Measurements from ENCODE around the gene MTA2.

Gene MTA2

DNA sequence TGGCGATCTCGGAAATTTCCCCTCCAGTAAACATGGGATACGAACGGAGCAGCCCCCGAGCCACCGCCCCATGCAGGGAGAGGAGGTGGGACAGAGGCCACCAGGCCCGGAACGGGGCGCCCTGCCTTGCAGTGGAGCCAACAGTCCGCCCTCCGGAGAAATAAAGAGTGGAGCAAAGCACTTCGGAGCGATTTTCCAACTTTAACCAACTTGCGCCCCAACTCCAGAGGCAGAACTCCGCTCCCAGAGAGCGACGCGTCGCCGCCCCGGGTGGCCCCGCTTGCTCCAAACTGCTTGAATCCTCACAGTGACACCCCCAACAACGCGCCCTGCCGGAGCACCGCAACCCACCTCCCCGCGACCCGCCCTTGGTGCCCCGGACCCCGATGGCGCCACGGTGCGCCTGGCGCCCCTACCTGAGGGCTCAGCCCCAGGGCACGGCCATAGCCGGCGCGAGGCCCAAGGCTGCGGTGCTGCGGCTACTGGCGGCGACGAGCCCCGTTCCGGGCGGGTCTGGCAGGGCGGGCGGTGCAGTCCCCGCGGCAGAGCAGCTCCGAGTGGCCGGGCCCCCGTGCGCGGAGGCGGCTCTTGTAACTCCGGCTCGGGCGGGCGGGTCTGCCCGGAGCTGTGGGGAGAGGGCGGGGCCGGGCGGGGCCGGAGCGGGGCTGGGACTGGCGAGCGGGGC, 55.3 kb downstream of the MTA2 start, which contains the start of gene AHNAK:
AHNAK (minus strand) TSS at position 563 of the 685 bp plus-strand sequence. CDS start 10,708 bp downstream, outside the sequence.
- peak within 1 kb of the TSS; percentile 95 for H3K27ac ChIP-seq

DNA sequence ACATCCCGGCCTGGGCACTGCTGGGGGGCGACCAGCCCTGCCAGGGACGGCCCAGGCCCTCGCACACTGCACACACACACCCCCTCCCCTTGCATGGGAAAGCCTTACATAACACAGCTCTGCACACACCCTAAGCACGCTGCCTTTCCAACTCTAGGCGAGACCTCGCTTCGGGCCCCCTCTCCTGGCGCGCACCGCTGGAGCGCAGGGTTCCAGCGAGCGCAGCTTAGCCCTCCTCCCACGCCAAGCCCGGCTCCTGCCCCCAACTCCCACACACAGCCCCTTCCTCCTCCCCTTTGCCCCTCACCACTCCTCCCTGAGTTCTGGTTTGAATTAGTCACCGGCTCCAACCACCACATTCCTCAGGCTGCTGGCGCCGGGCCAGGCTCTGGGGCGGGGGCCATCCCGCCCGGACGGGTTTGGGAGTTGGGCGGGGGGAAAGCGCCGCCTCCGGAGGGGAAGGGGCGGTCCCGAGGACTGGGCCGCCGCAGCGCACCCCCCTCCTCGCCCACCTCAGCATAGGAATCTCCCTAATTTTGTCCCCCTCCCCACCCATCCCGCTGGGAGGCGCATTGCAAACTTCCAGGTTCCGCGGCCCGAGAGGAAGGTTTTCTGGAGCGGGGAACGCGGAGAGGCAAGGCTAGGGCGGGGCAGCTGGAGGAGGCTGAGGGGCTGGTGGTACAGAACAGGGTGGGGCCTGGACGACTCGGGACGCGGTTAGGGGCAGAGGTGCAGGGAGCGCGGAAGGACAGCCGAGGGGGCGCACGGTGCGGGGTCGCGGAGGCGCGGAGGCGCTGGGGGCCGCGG, 56.0 kb downstream of the MTA2 start:
- TF ChIP-seq, protein P1, sequence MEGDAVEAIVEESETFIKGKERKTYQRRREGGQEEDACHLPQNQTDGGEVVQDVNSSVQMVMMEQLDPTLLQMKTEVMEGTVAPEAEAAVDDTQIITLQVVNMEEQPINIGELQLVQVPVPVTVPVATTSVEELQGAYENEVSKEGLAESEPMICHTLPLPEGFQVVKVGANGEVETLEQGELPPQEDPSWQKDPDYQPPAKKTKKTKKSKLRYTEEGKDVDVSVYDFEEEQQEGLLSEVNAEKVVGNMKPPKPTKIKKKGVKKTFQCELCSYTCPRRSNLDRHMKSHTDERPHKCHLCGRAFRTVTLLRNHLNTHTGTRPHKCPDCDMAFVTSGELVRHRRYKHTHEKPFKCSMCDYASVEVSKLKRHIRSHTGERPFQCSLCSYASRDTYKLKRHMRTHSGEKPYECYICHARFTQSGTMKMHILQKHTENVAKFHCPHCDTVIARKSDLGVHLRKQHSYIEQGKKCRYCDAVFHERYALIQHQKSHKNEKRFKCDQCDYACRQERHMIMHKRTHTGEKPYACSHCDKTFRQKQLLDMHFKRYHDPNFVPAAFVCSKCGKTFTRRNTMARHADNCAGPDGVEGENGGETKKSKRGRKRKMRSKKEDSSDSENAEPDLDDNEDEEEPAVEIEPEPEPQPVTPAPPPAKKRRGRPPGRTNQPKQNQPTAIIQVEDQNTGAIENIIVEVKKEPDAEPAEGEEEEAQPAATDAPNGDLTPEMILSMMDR (IDR thresholded peaks at IDR 0.05) = peak; percentile 14; the same call in 1 of the 2 replicates
- no peak for TF ChIP-seq ZFX (IDR thresholded peaks at IDR 0.05; ENCODE audit: borderline replicate concordance)
- H3K27ac ChIP-seq = peak overlapping the region; percentile 95

More for the DNA sequence above, 55.3 kb downstream of the MTA2 start, which contains the start of gene AHNAK:
- no peak for TF ChIP-seq ZFX (IDR thresholded peaks at IDR 0.05; ENCODE audit: borderline replicate concordance)
- TF ChIP-seq, protein P1 (IDR thresholded peaks at IDR 0.05) = no peak

DNA sequence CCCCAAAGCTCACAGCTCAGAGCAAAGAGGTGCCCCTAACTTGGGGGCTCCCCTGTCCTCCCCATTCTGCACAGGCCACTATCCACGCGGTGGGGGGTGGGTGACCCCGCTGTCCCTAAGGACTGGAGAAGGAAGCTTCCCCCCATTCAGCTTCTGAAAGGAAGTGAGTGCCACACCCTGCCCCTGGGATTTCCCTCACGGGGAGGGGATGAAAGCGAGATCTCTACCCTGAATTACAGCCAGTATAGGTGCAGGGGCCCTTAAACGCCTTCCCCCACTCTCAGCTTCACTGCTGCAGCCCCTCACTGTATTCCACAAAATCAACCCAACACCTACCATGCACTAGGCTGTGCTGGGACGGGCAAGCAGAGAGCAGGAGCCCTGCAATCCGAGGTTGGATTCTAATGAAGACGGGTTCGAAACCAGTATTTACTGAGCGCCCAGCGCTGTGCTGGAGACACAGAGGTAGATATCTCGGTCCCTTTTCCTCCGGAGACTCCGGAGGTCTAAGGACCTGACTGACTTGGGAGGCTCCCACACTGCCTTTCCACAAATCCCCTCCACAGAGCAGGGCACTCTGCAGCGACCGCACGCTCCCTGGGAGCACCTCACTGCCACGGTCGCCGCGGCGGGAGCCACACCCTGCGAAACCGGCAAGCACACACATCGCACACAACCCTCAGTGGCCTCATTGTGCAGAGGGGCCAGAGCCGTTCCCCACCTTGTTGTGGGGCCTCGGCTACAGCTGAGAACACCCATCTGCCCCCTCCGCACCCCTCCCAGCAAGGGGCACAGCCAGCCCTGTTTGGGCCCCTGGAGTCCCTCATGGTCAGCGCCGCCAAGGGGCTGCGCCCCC, 56.9 kb downstream of the MTA2 start:
- peak overlapping the region; percentile 95 for H3K27ac ChIP-seq
- TF ChIP-seq, protein P1 (IDR thresholded peaks at IDR 0.05) = no peak
- TF ChIP-seq ZFX (IDR thresholded peaks at IDR 0.05; ENCODE audit: borderline replicate concordance) = no peak

DNA sequence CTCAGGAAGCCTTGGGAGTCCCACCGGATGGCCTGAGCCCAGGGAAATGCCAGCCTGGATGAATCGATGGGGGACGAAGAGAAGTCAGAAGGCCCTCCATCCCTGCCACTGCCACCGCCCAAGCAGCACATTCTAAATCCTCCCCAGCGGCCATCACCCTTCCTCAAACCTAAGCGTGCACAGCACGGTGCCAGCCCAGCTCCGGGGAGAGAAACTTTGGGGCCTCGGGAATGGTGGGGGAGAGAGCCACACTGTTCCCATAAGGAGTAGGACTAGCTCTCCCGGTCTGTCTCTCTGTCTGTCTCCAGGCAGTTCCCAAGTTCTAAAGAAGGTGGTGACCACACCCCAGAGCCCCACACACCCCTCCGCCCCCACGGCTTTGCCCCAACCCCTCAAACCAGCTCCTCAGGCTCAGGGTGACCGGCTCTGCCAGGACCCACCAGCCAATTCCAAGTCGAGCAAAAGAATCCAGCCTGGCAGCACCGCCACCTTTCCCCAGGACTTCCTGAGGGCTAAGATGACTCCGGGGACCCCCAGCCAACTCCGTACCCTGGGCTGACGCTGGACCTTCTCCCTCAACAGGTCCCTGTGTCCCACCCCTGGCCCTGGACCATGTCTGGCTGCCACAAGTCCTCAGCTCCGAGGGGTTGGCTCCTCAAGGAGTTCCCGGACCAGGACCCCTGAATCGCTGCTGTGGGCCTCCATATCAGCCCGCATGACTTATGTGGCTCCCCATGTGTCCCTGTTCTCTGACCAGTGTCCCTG, 57.8 kb downstream of the MTA2 start:
- no peak overlapping the region for H3K27ac ChIP-seq
- TF ChIP-seq ZFX (IDR thresholded peaks at IDR 0.05; ENCODE audit: borderline replicate concordance) = no peak
- TF ChIP-seq, protein P1 (IDR thresholded peaks at IDR 0.05) = no peak

All from 22Rv1 (cell line).